ENCODE data around the gene ADAMTS2.
A peak's percentile ranks its signal among the peaks of the same experiment; 100 is the strongest.

The ADAMTS2 gene

GRCh38 chr5:179166886-179167841 is 178.1 kb downstream of the ADAMTS2 start:
- peak in 31 of 58 donors; percentile 10 to 55 (median 35) for DNase-seq

GRCh38 chr5:179166171-179166885 is 178.9 kb downstream of the ADAMTS2 start:
- DNase-seq = no peak

- DNase-seq = no peak
Observed at GRCh38 chr5:179165421-179166170, 179.7 kb downstream of the ADAMTS2 start.

DNA sequence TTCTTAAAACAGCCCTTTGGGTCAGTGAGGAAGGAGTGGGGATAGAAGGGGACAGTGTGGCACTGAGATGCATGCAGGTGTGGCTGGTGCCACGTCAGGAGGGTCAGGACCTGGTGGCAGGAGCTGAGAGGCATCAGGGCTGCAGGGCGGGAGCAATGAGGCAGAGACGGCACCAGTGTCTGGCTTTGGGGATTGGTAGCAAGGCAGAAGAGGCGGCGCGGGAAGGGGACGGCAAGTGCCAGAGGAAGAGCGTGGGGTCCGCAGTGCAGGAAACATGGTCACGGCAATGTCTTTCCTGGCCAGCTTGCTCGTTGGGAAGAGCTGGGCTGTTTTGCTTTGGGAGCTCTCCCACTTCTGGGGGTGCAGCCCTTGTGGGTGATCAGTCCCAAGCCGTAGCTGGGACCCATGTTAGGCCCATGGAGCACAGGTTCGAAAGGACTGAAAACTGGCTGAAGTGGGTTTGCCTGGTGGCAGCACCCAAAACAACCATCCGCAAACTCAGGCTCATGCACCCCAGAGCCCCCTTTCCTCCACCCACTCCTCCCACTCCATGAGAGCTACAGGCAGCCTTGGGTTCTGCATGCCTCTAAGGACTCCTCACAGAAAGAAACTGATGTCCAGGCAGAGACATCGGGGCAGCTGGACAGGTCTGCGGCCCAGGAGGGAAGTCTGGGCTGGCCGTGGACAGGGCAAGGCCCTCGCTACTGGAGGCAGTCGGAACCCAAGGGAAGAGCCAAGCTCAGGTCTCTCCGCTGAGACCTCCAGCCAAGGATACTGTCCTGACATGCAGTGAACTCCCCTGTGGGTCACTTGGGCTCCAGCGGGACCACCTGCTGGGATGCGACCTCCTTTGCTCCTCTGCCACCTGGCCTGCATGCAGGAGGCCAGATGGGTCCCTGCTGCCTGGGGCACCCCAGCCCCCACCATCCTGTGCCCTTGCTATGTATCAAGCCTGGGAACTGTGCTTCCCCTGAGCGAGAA is 180.6 kb downstream of the ADAMTS2 start:
- DNase-seq = no peak

- DNase-seq = no peak
Observed at GRCh38 chr5:179163236-179164155, 181.8 kb downstream of the ADAMTS2 start.

DNA sequence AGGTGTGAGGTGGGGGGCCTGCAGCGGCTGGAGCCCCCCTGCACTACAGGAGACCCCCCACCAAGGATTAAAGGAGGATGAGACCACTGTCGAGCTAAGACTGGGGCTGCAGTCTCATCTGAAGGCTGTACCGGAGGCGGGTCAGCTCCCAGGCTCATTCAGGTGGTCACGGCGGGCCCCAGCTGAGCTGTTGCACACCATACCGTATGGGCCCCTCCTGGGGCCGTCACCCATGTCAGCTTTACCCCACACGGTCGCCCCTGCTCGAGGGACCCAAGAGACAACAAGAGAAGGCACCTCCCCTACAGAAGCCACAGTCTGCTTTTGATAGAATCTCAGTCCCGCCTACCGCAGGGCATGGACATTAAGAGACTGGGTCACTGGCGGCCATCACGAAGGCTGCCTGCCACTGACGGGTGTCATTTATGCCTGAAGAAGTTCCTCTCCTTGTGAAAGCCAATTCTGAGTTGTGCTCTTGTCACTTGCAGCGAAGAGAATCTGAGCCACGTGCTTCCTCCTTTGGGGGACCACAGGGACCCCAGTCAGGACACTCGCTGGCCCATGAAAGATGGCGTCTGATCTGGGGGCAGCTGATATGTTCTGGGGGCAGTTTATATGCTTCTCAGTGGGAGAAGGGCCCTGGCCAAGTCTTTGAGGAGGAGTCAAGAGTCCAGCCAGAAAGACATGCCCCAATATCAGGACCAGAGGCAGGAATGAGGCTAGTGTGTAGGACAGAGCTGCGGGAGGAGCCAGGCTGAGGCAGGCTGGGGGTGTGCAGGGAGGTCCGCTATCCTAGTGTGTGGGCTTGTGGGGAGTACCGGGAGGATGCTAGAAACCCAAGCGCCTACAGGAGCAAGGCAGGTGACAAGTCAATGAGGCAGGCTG is 182.7 kb downstream of the ADAMTS2 start:
- no peak for DNase-seq

DNA sequence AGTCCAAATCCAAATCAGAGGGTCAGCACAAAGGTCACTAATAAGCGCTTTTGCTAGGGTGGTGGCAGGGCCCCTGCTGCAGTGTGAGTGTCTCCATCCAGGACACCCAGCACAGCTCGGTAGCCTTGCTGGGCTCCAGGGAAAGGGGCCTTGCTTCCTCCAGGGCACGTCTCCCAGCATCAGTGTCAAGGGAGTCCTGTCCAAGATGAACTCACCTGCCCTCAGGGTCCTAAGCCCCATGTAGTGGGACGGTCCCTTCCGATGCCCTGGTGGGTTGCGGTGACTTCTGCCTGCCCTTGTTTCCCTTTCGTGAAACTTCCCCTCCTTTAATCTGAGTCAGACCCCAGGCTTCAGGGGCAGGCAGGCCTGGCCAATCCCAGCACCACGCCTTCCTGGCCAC is 183.4 kb downstream of the ADAMTS2 start:
- DNase-seq = no peak

DNA sequence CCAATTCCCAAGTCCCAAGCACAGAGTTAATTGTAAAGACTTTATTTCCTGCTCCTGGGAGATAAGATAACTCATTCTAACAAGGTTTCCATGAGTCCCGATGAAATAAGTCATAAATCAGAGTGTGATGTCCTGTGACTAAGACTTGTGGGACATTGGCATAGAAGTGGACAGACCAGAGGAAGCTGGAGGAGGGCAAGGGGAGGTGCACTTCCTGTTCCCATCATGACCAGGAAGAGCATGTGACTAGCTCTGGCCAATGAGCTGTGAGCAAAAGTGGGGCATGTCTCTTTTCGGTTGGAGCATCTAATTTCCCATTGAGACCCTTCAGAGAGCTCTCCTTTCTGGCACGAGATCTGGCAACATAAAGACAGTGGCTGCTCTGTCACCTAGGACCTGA is 184.7 kb downstream of the ADAMTS2 start:
- DNase-seq = no peak

DNA sequence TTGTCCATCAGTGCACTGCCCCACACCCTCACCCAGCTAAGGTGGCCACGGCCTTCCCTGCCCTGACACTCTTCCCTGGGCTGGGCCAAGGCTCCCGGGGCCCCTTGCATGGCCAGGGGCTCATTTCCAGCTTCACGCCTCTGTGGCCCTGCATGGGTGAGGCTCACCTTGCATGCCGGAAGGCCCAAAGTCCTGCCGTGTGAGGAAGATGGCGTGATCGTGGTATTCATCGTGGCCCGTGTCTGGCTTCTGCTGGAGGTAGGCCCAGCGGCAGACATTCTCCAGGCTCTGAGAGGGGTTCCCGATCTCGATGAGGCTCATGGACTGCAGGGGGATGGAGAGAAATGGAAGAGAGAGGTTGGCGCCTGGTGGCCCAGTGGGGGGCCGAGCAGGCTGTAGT is 186.7 kb downstream of the ADAMTS2 start:
- DNase-seq = no peak

GRCh38 chr5:179154991-179155955 is 190.0 kb downstream of the ADAMTS2 start:
- no peak for DNase-seq

DNA sequence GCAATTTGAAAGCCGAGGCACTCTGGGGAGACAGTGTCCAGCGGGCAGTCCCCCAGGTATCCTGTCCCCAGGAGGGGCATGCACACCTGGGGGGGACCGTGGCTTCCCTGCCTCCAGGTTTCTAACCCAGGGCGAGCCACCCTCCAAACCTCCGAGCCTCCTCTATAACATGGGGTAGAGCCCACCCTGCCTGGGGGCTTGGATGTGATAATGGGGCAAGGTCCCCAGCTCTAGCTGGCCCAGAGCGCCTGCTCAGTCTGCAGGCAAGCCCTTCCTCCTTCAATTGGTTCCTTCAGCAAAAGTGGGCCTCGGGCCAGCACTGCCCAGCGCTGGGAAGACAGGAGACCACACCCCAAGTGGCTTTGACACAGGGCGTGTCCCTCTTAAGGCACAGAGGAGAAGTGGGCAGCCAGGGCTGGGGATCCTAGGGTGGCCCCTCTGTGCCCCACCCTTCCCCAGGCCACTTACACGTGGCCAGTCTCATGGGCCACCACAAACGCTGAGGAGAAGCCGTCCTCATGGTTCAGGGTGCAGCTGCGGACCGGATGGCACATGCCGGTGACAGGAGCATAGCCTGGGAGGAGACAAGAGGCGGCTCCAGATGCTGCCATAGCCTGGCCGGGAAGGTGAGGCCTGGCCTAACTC is 190.8 kb downstream of the ADAMTS2 start:
- DNase-seq = no peak

GRCh38 chr5:179153921-179154345 is 191.3 kb downstream of the ADAMTS2 start:
- no peak for DNase-seq

DNA sequence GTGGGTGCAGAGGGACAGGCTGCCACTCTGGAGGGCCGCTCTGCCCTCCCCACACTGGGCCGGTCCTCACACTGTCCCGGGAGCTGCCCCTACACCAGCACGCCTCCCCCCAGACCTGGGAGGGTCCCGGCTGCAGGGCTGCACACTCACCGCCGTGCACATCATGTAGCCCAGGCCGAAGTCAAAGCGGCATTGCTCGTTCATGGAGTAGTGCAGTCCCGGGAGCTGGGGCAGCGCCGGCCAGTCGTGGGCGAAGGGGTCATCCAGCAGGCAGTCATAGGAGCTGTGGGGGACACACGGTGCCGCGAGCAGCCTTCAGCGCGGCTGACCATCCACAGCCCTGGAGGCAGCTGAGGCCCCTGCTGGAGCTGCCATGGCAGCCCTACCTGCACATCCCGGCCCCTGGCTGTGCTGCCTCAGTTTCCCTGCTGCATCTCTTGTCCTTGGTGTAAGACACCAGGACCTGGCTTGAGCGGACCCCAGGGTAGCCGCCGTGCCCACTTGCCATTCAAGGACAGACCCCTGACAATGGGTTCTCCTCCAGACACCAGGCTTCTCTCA is 191.8 kb downstream of the ADAMTS2 start:
- DNase-seq = no peak

GRCh38 chr5:179152941-179153340 is 192.3 kb downstream of the ADAMTS2 start:
- DNase-seq = no peak

DNA sequence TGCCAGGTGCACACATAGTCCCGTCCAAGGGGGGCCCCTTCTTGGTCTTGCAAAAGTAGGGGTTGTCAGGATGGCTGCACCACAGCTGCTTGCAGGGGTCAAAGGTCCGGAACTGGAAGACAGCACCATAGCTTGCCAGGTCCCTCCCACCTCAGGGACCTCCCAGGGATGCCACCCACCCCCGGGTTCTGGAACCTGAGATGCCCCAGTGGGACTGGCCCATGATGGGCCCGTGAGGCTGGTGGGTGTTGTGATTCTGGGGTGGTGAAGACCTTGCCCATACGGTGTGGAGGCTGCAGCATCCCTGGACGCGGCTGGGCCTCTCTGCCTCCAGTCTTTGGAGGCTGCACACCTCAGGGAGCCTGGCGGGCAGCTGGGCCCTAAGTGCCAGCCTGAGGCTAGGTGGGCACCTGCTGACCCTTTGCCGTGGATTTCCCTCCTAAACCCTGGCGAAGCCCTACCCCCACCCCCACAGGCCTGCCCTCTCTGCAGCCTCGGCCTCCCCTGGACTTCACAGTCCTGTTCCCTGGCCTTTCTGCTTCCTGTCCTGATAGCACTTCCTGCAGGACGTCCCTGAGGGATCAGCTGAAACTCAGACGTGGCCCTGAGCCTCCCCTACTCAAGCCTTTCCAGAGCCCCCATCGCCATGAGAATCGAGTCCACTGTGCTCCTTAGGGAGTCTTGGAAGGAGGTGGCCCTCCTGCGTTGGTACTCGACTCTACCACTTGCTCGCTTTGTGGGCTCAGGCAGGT is 192.9 kb downstream of the ADAMTS2 start:
- DNase-seq = no peak

Data from anterior cingulate cortex (tissue), 58 donors.